SK-N-MC (cell line): Measurements from ENCODE around the gene METAP1.

ENCODE experiments used
- EZH2 ChIP-seq: fragments of 200-600 bp; sonication (generic); IDR thresholded peaks from one replicate; pipeline ENCODE4 v1.6.1; 2017; ENCODE audit warnings: antibody characterized with exemption
- FOXP2 ChIP-seq: optimal IDR thresholded peaks from 2 replicates; pipeline ENCODE3; 2011; ENCODE audit warnings: mild to moderate bottlenecking, moderate library complexity; ENCODE audit not compliant: insufficient read depth; ENCODE audit errors: extremely low read length, control extremely low read depth
- POLR2AphosphoS5 ChIP-seq: IDR thresholded peaks from 2 replicates; pipeline ENCODE4 v1.6.1; 2012; ENCODE audit warnings: mild to moderate bottlenecking, low read depth, low read length, borderline replicate concordance

DNA sequence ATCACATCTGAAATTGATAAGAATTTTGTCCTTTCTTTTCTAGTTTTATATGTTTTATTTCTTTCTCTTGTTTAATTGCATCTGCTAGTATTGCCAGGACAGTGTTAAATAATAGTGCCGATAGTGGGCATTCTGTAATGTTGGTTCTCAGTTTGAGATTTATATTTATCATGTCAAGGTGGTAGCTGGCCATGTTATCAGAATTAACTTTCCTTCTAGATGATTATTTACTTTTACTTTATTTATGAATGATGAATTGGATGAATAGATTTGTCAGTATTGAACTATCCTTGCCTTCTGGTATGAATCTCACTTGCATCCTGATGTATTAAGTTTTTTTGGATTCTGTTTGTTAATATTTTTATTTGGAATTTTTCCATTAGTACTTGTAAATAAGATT, 42.7 kb downstream of the METAP1 start:
- TF ChIP-seq EZH2 (no peak), POLR2AphosphoS5 (no peak), FOXP2 (no peak)
